GM19240 (cell line): ENCODE data around the gene SLX4IP.

Experiments
- DNase-seq: peaks from one replicate; pipeline ENCODE4 v3.0.0; 2011; ENCODE audit warnings: low spot score; ENCODE audit not compliant: insufficient read length

Gene SLX4IP

GRCh38 chr20:10520528-10520927 is 85.4 kb downstream of the SLX4IP start:
- no peak for DNase-seq

GRCh38 chr20:10521068-10521831 is 86.1 kb downstream of the SLX4IP start:
- DNase-seq, result no peak

- no peak for DNase-seq
Observed at GRCh38 chr20:10521836-10522235, 86.7 kb downstream of the SLX4IP start.

GRCh38 chr20:10522328-10522727 is 87.2 kb downstream of the SLX4IP start:
- no peak for DNase-seq

GRCh38 chr20:10523443-10523842 is 88.3 kb downstream of the SLX4IP start:
- no peak for DNase-seq

- DNase-seq, result no peak
Observed at GRCh38 chr20:10524034-10524476, 89.0 kb downstream of the SLX4IP start.

- no peak for DNase-seq
Observed at GRCh38 chr20:10524643-10525042, 89.5 kb downstream of the SLX4IP start.

GRCh38 chr20:10527781-10528180 is 92.7 kb downstream of the SLX4IP start:
- no peak for DNase-seq

- no peak for DNase-seq
Observed at GRCh38 chr20:10530883-10531282, 95.8 kb downstream of the SLX4IP start.

- DNase-seq, result no peak
Observed at GRCh38 chr20:10531848-10532247, 96.7 kb downstream of the SLX4IP start.

GRCh38 chr20:10532361-10532760 is 97.3 kb downstream of the SLX4IP start:
- DNase-seq, result no peak

GRCh38 chr20:10536531-10536930 is 101.4 kb downstream of the SLX4IP start:
- no peak for DNase-seq

- DNase-seq, result no peak
Observed at GRCh38 chr20:10537850-10538480, 102.9 kb downstream of the SLX4IP start.

GRCh38 chr20:10538768-10539167 is 103.7 kb downstream of the SLX4IP start:
- no peak for DNase-seq

GRCh38 chr20:10539818-10540553 is 104.9 kb downstream of the SLX4IP start:
- no peak for DNase-seq

- no peak for DNase-seq
Observed at GRCh38 chr20:10540636-10541493, 105.8 kb downstream of the SLX4IP start.

GRCh38 chr20:10541668-10542411 is 106.7 kb downstream of the SLX4IP start:
- DNase-seq, result no peak

- no peak for DNase-seq
Observed at GRCh38 chr20:10542442-10542841, 107.3 kb downstream of the SLX4IP start.

- DNase-seq, result no peak
Observed at GRCh38 chr20:10543480-10543879, 108.4 kb downstream of the SLX4IP start.

- no peak for DNase-seq
Observed at GRCh38 chr20:10547276-10548114, 112.4 kb downstream of the SLX4IP start.
